HG02678 (cell line): Measurements from ENCODE around the gene FAM107B.
"Not testable (repeated sequence)": the region's sequence is repeated elsewhere in the genome, so short reads cannot be mapped to it uniquely, and the experiment has no call there.

Experiments used
- ATAC-seq: cut with Tn5 transposase; IDR thresholded peaks from one replicate; pipeline ENCODE4 v1.9.1; 2021; ENCODE audit warnings: mild to moderate bottlenecking, moderate library complexity; ENCODE audit not compliant: unreplicated experiment

FAM107B gene

GRCh38 chr10:14667280-14667679 lies 107.4 kb downstream of the FAM107B start:
- no peak for ATAC-seq

GRCh38 chr10:14665865-14666857 lies 108.5 kb downstream of the FAM107B start:
- ATAC-seq: no peak

- no peak for ATAC-seq
These were observed 109.4 kb downstream of the FAM107B start for GRCh38 chr10:14665304-14665703.

- ATAC-seq: no peak
These were observed 110.4 kb downstream of the FAM107B start for GRCh38 chr10:14664345-14664744.

GRCh38 chr10:14661818-14662217 lies 112.9 kb downstream of the FAM107B start:
- no peak for ATAC-seq

GRCh38 chr10:14660831-14661230 lies 113.9 kb downstream of the FAM107B start:
- no peak for ATAC-seq

- ATAC-seq: peak; percentile 85
These were observed 115.0 kb downstream of the FAM107B start for GRCh38 chr10:14659626-14660196.

GRCh38 chr10:14659137-14659536 lies 115.6 kb downstream of the FAM107B start:
- ATAC-seq: not testable (repeated sequence)

- ATAC-seq: no peak
These were observed 116.2 kb downstream of the FAM107B start for GRCh38 chr10:14658331-14659127.

GRCh38 chr10:14656052-14656730 lies 118.5 kb downstream of the FAM107B start:
- ATAC-seq: no peak

- ATAC-seq: no peak
These were observed 119.8 kb downstream of the FAM107B start for GRCh38 chr10:14654821-14655382.

GRCh38 chr10:14653271-14654161 lies 121.2 kb downstream of the FAM107B start:
- peak; percentile 36 for ATAC-seq

GRCh38 chr10:14652816-14653215 lies 121.9 kb downstream of the FAM107B start:
- no peak for ATAC-seq

- ATAC-seq: no peak
These were observed 122.6 kb downstream of the FAM107B start for GRCh38 chr10:14652067-14652466.

- ATAC-seq: no peak
These were observed 125.0 kb downstream of the FAM107B start for GRCh38 chr10:14649739-14650138.

- ATAC-seq: no peak
These were observed 125.8 kb downstream of the FAM107B start for GRCh38 chr10:14648946-14649345.

GRCh38 chr10:14648005-14648765 lies 126.5 kb downstream of the FAM107B start:
- ATAC-seq: peak; percentile 95

GRCh38 chr10:14645239-14645960 lies 129.3 kb downstream of the FAM107B start:
- peak; percentile 33 for ATAC-seq
